GM18505 (cell line): ENCODE measurements around the gene NFE2L2.

Experiments
- ATAC-seq: cut with Tn5 transposase; IDR thresholded peaks from one replicate; pipeline ENCODE4 v1.9.1; 2021; ENCODE audit not compliant: unreplicated experiment
- POLR2A ChIP-seq: IDR thresholded peaks from 4 replicates; pipeline ENCODE4 v1.6.1; 2011; ENCODE audit warnings: borderline replicate concordance; ENCODE audit not compliant: insufficient read depth, insufficient read length; ENCODE audit errors: extremely low read depth

Gene NFE2L2

DNA sequence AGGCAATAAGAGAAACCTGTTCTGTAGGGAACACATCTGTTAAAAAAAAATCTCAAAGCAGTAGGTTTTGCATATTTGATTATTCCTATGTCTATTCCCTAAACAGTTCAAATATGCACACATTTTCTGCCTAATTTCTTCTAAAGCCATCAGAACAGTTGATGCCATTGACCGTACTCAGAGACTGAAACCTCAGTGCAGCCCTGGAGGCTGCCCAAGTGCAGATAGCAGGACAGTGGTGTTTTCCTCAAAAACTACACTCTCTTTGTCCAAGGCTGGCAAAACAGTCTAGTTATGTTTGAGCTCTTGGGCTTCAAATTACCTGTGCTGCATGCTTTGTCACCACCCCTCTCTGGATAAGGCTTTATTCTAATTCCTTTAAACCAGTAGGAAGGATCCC is 23.3 kb upstream of the NFE2L2 start:
- TF ChIP-seq POLR2A, result no peak

DNA sequence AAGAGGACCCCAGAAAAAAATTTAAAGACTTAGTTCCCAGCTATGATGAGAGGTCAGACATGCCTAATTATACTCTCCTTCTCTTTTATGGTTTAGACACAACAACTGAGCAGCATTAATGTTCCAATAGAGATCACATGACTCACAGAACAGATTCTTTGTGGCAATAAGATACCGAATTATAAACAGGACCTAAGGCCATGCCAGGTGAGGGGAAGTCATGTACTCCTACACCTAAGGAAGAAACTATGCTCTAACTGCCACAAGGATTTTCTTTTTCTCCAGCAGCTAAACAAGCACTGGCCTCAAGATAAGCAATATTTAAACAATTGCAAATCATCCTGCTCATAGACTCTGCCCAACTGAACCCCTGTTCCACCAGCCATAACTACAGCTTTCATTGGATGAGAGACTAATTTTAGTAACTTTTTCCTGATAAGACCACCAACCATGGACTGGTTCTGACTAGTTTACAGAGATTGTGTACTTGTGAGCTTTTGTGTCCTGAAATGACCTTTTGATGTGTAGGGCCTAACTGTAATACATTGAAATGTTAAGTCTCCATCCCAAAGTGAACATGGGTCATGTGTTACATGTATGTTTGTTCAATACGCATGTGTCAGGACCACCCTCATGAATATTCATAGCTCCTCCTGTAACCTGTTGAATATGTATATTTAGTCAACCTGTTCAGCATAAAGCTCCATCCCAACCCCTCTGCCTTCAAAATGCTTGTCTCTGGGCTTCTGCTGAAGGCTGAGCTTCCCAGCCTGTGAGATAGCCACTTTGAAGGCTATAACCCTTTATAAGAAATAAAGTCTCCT is 21.6 kb upstream of the NFE2L2 start:
- no peak for TF ChIP-seq POLR2A
- no peak for ATAC-seq

More for the DNA sequence above, 23.3 kb upstream of the NFE2L2 start:
- no peak for ATAC-seq

DNA sequence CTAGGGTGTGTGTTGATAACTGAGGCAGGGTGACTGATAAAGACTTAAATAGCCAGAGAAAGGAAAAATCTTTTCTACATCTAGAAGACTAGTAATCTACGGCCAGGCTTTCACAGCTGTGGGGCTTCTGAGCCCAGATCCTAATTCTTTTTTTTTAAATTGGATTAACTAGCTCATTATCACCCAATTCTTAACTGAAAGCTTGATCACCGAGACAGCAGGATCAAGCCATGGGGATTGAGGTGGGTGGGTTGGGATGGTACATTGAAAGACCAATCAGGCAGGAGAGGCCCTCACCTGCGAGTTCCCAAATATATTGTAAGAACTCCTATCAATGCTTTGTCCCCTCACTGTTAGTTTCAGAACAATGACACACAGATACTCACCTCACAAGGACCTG is 20.0 kb upstream of the NFE2L2 start:
- TF ChIP-seq POLR2A, result no peak
- ATAC-seq, result no peak

DNA sequence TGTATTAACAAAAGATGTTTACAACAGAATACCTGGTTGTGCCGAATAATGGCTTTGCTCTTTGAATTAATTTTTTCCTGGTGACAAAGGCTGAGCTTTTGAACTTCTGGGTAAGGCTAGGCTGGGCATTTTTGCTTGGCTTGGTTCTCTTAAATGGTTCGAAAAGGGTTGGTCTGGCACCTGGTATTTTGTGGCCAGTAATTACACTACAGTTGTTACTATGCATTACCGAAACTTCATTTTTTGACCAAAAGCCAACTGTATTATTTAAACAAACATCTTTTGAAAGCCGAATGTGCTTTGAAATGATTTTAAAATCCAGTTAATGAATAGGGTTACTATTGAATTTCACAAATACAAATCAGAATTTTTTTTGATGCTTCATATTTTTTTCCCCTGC is 19.4 kb upstream of the NFE2L2 start:
- ATAC-seq, result no peak
- no peak for TF ChIP-seq POLR2A

DNA sequence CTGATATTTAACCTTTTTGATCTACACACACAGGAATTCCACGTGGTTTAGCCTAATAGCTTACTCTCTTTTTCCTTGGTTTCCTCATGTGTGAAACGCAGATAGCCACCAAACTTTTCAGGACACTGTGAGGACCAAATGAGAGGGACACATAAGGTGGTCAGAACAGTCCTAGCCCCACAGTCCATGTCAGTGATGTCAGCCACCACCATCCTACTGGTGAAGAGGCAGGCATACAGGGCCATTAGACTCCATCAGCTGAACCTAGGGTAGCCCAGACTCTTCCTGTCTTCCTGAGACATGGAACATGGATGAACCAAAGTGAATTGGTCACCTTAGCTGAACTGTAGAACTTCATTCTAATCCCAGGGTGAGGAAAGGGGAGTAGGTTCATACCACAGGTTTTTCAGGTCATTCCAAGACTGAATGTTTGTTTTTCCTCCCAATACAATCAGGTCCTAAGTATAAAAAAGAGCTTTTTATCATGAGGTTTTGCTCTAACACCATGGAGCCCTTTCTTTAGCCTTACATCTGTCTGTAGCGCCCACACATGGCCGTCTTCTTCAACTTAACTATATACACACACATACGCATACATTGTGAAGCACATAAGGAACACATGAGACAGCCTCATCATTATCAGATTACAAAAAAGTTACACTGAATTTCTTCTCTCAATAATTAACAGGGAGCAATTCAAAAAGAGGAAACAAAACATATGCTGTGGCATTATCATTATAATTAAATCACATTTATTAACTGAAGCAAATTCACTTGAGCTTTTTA is 18.5 kb upstream of the NFE2L2 start:
- TF ChIP-seq POLR2A, result no peak
- ATAC-seq, result no peak

DNA sequence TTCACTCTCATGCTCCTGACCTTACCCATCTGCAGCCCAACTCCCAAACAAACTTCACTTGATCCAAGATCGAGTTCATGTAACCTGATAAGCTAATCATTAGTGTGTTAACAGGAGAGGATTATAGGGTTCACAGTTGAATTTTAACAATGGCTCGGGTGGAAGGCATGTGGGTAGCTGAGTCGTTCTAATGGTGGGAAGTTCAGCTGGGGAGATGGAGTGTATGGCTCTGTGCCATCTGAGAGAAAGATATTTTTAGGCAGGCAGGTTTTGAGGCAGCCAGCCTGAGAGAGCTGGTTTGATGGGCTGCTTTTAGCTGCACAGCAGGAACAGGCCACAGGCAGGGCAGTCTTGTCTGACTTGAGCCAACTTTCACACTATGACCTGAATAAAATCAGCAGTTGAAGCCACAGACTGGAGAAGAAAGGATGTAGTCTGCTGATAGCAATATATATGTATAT is 17.7 kb upstream of the NFE2L2 start:
- ATAC-seq, result no peak
- TF ChIP-seq POLR2A, result no peak

DNA sequence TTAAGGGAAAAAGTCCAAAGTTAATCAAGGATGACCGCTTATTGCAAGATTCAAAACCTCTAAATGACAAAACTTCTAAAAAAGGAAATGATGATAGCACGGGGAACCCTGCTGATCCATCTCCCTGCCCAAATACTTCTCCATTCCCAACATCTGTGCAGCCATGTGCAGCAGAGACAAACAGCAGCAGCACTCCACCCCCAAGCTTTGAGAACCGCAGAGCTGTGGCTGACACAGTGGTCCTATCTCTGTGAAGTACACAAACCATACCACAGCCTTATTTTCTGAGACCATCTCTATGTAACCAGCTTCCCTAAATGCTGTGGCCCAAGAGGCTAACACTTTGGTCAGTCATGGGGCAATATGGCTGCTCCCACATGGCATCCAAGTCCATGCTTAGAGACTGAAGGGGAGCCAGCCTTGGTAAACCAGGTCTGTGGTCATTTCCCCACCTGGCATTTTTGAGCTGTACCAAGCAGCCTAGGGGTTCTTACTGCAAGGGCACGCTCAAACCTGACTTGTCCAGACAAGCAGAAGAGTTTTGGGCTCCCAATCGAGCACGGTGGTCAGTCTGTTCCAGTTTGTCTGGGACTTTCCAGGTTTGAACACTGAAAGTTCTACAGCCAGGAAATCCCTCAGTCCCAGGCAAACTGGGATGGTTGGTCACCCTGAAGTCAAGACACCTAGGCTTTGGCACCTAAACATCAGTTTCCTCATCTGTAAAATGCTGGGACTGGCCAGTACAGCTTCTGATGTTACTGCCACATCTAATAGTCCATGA is 17.1 kb upstream of the NFE2L2 start:
- no peak for TF ChIP-seq POLR2A
- ATAC-seq, result peak; percentile 70

DNA sequence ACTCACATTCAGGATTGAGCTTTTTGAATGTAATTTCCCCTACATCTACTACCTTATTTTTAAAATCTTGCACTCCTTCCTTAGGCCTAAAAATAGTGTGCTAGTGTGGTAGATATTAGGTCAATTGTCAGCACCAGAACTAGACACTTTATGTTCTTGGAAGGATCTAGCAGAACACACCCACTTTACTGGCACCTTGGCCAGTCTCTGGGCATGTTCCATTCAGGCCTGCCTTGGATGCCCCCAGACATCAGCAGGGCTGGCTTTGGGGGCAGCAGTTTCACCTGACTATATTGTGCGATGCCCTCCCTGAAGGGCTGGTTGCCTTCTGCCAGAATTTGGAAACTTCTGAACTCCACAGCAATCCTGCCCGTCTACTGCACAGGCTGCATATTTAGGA is 15.3 kb upstream of the NFE2L2 start:
- no peak for ATAC-seq
- no peak for TF ChIP-seq POLR2A

DNA sequence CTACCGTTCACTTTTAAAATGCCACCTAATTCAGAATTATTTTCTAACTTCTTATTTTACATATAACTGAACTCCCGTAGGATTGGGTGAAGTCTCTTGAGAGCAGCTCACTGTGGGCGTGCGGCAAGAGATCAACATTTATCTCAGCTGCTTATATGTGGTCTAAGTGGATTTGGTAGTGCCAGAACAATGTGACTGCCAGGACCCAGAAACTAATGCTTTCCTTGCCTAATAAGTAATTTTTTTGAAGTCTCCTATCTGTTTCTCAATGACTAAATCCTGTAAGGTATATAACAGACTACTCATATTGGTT is 11.2 kb upstream of the NFE2L2 start:
- ATAC-seq, result no peak
- no peak for TF ChIP-seq POLR2A

DNA sequence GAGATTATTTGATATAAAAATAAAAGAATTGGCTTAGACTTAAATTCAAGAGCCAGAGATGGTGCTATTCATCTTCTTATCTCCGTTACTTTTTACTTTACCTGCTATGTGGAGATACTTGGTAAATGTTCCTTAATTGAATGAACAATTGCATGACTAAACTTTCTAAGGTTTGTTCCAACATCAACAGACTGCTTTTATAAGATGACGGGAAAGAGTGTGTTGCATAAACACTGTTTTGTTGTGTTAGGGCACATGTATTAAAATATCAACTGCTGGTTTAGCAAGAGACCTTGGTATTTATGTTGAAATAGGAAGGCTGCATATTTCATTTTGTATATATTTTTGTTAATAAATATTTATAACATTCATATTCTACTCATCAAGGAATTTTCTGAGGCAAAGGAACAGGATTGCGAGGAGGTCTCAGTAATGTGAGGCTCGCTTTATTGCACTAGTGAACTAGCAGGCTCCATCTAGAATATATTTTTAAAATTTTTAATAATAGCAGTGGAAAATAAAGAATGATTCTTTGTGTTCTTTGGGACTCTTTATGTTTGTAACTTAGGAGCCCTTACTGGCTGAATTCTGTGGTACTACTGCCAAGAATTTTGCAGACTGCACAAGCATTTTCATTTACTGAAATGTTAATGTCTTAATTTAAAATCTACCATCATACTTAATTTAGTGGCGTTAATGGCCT is 10.7 kb upstream of the NFE2L2 start:
- ATAC-seq, result no peak
- TF ChIP-seq POLR2A, result no peak

DNA sequence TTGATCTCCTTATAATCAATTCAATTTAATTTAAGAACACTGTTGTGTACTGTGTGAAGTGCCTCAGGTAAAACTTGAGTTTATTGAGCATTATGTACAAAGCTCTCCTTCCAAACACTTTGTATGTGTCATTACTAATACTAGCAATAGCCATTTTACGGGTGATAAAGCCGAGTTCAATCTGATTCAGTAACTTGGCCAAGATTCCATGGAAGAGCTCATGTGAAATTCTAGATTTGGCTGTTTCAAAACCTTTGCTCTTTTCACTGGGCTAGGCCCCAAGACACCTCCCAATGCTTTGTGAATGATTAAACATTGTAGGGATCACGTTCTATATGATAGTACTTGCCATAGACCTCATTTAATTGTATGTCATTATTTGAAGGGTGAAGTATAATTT is 8.9 kb upstream of the NFE2L2 start:
- TF ChIP-seq POLR2A, result no peak
- no peak for ATAC-seq

DNA sequence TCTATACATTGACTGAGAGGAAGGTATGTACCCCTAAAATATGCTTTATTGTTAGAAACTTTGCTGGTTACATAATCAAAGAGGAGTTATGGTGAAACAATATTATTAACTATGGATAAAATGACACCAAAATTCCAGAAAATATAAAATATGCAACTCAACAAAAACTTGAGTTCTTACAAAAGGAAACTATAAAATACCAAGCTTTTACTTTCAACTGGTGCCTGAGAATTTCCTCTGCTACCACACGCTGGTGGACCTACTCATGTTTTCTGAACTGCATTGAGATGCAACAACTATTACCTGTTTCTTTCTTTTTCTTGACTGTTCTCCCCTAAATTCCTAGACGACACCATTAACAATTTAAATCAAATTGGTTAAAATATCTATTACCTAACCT is 8.2 kb upstream of the NFE2L2 start:
- TF ChIP-seq POLR2A, result no peak
- ATAC-seq, result no peak

DNA sequence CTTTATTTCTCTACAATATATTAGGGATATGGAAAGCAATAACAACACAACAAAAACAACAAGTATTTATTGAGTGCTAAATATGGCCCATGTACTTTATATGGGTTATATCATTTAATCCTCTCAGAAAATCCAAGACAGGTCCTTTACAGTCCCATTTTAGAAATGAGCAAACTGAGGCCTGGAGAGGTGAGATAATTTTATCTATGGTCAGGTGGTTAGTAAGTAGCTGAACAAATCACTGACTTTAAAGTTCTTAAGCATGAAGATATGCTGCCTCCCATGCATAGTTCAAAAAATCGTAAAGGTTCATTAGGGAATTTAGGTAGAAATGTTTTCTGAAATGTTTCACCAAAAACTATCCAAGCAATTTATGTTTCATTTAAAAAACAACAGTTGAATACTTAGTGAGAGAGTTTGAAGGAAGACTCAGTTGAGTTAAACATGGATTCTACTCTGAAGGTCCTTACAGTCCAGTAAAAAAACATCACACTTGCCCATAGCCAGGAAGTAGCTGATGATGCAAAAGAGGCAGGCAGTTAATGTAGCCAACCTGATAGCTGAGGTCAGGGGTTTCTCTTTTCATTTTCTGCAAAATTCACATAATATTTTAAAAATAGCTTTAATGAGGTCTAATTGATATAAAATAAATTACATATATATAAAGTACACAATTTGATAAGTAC is 7.6 kb upstream of the NFE2L2 start:
- TF ChIP-seq POLR2A, result no peak
- ATAC-seq, result no peak

DNA sequence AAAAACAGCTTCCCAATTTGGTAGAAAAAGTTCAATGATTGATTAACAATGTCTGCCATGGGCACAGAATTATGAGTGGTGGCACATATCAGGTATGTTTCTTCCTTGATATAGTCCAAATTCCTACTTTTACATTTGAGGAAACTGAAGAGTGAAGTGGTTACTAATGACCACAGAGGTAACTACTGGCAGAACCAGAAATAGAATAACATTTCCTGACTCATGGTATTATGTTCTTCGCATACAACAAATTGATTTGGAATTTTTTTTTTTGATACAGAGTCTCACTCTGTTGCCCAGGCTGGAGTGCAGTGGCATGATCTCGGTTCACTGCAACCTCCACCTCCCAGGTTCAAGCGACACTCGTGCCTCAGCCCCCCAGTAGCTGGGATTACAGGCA is 6.0 kb upstream of the NFE2L2 start:
- ATAC-seq, result no peak
- no peak for TF ChIP-seq POLR2A
